GM12892 (cell line): ENCODE data around the gene OXCT1.

Experiments used
- POLR2A ChIP-seq: IDR thresholded peaks from 2 replicates; pipeline ENCODE4 v1.6.1; 2011; ENCODE audit warnings: low read depth, low read length, control low read depth
- POLR2AphosphoS5 ChIP-seq: IDR thresholded peaks from 2 replicates; pipeline ENCODE4 v1.6.1; 2011; ENCODE audit warnings: low read depth, low read length, control low read depth
- TAF1 ChIP-seq: IDR thresholded peaks from 2 replicates; pipeline ENCODE4 v1.6.1; 2011; ENCODE audit warnings: low read depth, mild to moderate bottlenecking, control low read depth, low read length, borderline replicate concordance

- TF ChIP-seq POLR2AphosphoS5 (no peak), POLR2A (no peak), TAF1 (no peak)
Measured at GRCh38 chr5:41877408-41877807, 7.2 kb upstream of the OXCT1 start.
